Measurements from ENCODE around the gene RAET1E.
"Not testable (repeated sequence)": the region's sequence is repeated elsewhere in the genome, so short reads cannot be mapped to it uniquely, and the experiment has no call there.

GRCh38 chr6:149919126-149919833, 21.4 kb upstream of the RAET1E start:
- TF ChIP-seq POLR2AphosphoS5 (IDR thresholded peaks at IDR 0.05; ENCODE audit: low read depth); EZH2 (IDR thresholded peaks at IDR 0.05; ENCODE audit: low read depth, unreplicated experiment); STAT1 (IDR thresholded peaks at IDR 0.05; ENCODE audit: unreplicated experiment); EZH2phosphoT487 (IDR thresholded peaks at IDR 0.05; ENCODE audit: unreplicated experiment); CREB1 (CRISPR knock-in tag; IDR thresholded peaks at IDR 0.05; ENCODE audit: low read depth); JUNB (IDR thresholded peaks at IDR 0.05; ENCODE audit: unreplicated experiment); REST (IDR thresholded peaks at IDR 0.05; ENCODE audit: unreplicated experiment): not testable (repeated sequence)
- TF ChIP-seq, protein P1, sequence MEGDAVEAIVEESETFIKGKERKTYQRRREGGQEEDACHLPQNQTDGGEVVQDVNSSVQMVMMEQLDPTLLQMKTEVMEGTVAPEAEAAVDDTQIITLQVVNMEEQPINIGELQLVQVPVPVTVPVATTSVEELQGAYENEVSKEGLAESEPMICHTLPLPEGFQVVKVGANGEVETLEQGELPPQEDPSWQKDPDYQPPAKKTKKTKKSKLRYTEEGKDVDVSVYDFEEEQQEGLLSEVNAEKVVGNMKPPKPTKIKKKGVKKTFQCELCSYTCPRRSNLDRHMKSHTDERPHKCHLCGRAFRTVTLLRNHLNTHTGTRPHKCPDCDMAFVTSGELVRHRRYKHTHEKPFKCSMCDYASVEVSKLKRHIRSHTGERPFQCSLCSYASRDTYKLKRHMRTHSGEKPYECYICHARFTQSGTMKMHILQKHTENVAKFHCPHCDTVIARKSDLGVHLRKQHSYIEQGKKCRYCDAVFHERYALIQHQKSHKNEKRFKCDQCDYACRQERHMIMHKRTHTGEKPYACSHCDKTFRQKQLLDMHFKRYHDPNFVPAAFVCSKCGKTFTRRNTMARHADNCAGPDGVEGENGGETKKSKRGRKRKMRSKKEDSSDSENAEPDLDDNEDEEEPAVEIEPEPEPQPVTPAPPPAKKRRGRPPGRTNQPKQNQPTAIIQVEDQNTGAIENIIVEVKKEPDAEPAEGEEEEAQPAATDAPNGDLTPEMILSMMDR (conservative IDR thresholded peaks at IDR 0.05; ENCODE audit: low read depth in 2 of 2), result not testable (repeated sequence)
- TF ChIP-seq, protein P2, sequence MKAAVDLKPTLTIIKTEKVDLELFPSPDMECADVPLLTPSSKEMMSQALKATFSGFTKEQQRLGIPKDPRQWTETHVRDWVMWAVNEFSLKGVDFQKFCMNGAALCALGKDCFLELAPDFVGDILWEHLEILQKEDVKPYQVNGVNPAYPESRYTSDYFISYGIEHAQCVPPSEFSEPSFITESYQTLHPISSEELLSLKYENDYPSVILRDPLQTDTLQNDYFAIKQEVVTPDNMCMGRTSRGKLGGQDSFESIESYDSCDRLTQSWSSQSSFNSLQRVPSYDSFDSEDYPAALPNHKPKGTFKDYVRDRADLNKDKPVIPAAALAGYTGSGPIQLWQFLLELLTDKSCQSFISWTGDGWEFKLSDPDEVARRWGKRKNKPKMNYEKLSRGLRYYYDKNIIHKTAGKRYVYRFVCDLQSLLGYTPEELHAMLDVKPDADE (IDR thresholded peaks at IDR 0.05), result not testable (repeated sequence)
